GM18502 (cell line): ENCODE results near the gene TRAK1.
A peak's percentile ranks its signal among the peaks of the same experiment; 100 is the strongest.

Source experiments
- ATAC-seq: cut with Tn5 transposase; IDR thresholded peaks from one replicate; pipeline ENCODE4 v1.9.1; 2021; ENCODE audit warnings: mild to moderate bottlenecking; ENCODE audit not compliant: unreplicated experiment, poor library complexity

Gene TRAK1

DNA sequence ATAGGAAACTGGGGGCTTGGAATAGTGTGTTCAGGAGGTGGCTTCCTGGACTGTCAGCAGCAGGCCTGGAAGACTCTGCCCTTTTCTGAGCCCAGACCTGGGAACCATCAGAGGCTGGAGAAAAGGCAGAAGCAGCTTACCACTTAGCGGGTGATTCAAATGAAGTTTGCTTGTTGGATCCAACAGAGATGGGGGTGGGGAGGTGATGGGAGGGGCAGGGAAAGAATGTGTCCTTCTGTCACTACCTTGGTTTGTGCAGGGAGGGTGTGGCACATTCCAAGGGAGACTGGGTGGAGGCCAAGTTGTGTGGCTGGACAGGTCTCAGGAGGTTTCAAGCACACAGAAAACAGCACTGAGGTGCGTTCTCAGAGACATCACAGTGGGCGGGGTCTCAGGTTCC lies 58.8 kb downstream of the TRAK1 start:
- no peak for ATAC-seq

DNA sequence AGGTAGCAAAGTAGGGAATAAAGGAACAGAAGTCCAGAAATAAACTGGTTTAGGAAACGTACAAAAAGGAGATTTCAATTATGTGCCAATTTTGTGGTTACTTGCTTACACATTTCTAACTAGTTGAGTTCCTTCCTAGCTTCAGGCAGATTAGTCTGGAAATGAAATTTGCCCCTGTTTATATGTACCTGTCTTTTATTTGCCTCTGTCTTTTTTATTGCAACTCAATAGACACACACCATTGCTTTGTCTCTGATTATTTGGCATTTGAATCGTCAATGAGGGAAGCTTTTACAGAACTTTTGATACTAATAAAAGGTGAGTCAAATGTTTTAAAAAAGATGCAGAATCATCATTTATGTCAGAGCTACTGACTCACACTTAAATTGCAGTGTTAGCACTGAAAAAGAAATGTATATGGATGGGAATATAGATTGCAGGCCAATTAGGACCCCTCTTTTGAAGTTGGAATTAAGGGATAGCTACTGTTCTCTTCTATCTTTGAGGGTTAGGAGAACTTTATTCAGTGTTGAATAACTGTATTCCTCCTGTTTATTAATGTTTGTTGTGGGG lies 60.5 kb downstream of the TRAK1 start:
- ATAC-seq: no peak

DNA sequence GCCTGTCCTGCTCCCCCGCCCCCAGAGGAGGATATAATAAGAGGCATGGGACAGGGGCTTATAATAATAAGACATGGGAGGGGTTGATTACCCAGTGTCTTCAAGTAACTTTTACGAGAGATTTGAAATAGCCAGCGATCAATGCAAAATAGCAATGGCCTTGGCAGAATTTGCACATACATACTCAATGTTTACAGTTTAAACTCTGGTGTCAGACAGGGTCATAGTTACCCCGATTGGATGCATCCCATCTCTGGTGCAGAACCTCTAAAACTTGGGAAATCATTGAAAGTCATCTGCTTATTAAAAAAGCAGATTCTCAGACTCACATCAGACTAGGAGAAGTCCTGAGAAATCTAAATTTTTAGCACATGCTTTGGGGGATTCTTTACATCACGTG lies 61.0 kb downstream of the TRAK1 start:
- ATAC-seq: no peak

DNA sequence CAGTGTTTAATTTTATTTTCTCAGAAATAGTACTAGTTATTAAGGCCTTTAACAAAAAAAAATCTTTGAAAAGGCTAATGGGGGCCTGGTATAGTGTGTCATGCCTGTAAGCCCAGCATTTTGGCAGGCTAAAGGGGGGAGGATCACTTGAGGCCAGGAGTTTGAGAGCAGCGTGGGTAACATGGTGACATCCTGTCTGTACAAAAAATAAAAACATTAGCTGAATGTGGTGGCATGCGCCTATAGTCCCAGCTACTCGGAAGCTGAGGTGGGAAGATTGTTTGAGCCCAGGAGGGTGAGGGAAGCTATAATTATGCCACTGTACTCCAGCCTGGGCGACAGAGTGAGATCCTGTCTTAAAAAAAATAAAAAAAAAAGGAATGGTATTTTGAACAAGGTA lies 61.9 kb downstream of the TRAK1 start:
- ATAC-seq: no peak

DNA sequence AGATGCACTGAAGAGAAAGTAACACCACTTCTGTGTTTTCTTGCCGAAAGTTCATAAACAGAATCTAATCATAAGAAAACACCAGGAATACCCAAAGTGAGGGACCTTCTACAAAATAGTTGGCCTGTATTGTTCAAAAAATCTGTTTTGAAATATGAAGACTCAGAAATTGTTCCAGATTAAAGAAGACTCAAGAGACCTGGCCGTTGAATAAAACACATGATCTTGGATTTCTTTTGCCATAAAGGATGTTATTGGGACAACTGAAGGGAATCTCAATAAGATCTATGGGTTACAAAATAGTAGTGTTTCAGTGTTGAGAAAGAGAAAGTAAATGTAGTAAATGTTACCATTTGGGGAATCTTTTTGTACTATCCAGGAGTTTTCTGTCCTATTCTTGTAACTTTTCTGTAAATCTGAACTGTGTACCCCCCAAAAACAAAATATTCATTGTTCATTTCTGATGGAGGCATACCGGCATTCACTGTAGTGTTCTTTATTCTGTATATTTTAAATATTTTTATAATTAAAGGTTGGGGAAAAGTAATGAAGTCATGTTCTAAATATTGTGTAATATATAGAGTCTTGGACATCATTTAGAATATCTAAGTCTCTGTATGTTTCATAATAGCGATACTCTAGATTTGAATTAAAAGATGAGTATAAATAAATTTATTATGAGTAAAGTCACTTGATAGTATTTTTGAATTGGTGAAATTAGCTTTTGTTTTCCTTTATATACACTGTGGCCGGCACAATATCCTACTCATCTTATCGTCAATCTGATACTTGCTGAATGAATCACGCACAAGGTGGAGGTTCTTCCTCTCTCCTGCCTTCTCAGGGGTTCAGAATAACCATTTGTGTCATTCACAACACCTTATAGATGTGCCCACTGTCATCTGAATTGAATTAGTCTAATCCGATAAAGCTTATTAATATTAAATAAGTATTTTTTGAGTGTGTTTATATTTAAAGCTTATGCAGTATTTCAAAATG lies 66.7 kb downstream of the TRAK1 start:
- peak; percentile 55 for ATAC-seq

DNA sequence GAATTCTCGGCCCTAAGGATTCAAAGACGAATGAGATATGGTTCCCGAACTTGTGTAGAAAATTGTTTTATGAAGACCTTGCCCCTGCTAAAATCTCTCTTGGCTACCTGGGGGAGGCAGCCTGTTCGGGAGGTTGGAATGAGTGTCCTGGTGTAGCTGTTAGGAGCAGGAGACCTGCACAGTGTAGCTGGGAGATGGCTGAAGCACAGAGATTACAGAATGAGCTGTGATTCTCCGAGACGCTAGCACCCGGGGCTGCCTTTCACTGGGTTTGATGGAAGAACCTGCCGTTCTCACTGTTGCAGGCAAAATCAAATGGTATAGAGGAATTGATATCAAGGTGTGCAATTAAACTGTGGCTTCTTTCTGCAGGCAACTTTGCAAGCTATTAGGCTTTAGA lies 68.0 kb downstream of the TRAK1 start:
- no peak for ATAC-seq

DNA sequence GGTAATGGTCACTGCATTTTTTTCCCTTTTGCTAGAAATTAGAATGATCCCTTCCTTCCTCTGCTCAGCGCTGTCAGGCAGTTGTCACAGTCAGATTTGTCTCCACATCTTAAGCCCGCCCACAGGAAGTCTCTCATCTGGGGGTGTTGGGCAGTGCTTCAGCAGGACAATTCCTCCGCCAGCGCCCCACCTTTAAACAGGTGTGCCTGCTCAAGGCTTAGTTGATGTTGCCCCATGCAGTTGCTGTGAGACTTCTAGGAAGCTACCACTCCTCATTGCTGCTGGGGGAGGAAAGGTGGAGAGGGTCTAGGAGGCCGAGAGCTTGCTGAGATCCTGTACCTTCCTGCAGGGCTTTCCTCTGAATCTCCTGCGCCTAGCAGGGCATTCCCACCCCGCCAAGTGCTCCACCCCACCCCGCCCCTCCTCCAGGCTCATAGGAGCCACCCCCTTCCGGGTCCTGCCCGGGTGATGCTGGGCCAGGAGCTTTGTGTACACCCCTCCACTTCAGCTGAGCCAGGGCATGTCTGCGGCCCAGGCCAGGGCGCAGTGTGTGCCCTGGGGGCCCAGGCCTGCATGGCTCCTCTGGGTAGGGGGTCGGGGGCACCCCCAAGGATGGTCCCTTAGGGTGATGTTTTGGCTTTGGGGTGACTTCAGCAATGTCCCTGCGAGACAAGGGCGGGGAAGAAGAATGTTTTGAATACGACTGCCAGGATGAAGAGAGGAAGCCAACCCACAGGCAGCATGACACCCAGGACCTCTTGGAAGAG lies 68.7 kb downstream of the TRAK1 start:
- ATAC-seq: peak; percentile 66

DNA sequence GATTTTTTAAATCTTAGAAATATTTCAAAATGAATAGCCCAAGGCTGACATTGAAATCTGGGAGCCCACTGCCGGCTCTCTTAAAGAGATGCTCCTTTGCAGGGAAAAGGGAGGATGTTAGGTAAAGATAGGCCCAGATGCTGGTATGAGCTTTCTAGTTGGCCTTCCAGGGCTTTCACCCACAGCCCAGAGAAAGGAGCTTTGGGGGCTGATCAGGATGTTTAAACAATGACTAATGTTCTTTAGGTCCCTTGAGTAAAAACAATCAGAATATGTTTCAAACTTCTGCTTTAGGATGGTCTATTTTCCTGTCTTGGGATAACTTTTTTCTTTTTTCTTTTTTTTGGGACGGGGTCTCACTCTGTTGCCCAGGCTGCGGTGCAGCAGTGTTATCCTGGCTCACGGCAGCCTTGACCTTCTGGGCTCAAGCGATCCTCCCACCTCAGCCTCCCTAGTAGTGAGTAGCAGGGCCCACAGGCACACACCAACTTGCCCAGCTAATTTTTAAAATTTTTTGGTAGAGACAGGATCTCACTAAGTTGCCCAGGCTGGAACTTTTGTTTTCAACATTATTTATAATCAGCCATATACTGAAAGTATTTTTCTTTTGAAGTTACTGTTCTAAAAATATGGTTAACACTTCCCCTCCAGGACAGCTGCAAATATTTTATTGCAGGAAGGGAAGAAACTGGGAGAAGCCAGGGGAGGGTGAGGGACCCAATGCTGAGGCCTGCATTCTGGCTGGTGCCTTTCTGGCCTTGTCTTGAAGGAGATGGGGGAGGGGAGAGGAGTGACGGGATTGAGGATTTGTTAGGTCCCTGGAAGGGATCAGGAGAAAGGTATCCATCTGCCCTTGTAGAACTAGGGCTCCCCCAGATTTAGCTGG lies 70.1 kb downstream of the TRAK1 start:
- no peak for ATAC-seq

DNA sequence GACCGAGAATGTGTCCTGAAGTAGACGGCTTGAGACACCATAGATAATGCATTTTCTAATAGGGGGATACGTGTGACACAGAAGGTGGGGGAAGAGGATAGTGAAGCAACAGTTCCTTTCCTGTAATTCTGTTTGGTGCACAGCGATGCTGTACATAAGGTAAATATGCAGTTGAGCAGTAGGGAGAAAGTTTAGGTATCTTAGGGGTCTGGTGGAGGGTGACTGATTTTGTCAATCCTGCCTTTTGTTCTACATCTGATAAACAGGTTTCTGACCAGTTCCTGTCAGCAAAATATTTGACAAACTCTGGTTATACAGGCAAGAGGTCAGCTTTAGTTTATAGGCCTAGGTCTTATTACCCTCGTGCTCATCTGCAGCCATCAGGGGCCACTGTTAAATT lies 71.3 kb downstream of the TRAK1 start:
- ATAC-seq: no peak

DNA sequence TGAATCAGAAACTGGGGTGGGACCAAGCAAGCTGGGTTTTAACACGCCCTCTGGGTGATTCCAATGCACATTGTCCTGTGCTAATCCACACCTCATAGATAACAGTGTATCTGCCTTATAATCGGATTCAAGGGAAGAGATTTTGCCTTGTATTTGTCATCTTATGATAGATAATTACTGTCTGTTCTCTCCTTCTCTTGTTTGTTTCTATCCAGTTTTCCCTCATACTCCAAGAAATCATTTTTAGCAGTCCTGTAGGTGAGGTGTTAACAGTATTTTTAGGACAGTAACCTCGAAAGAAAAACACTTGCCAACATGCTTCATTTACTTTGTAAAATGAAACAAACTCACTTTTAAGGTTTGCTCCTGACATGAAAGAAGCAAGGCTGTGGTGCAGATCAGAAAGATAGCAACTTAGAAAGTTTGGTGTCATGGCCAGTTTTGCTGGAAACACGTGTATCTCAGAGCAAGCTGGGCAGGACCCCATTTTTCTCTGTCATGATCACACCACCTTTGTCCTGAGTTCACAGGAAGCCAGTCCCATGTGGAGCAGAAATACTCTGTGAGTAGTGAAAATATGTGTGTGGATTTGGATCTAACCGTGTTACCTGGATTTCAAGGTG lies 72.6 kb downstream of the TRAK1 start:
- ATAC-seq: no peak

DNA sequence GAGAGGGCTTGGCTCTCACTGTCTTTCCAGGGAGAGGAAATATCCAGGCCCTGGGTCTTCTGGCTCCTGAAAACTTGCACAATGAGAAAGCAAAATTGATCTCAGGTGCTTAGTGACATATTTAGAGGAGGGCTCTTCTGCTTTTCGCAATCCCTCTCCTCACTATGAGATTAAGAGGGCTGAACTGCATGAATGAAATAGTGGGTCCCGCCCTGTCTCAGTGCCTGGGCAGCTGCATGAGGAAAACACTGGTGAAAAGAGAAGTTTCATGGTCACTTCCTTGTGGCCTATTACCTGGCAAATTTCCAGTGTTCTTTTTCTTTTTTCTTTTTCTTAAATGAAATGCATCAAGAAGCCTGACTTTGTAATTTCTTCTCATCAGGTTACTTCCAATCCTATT lies 73.5 kb downstream of the TRAK1 start:
- ATAC-seq: no peak

DNA sequence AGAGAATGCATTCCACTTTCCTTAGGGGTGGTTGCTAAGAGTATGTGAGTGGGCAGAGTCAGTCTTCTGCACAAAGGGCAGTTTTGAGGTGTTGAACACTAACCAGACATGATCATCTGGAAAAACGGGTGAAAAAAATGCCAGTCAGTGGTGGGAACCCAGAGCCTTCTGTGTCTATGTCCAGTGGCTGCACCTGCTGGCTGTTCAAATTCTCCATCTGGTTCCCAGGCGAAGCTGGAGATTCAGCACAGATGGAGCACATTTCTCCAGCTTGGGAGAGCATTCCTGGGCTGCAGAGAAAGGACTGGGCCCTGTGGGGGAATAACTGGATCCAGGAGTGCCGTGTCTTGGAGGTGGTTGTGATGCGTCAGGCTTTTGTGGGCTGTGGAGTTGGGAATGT lies 74.1 kb downstream of the TRAK1 start:
- ATAC-seq: no peak

DNA sequence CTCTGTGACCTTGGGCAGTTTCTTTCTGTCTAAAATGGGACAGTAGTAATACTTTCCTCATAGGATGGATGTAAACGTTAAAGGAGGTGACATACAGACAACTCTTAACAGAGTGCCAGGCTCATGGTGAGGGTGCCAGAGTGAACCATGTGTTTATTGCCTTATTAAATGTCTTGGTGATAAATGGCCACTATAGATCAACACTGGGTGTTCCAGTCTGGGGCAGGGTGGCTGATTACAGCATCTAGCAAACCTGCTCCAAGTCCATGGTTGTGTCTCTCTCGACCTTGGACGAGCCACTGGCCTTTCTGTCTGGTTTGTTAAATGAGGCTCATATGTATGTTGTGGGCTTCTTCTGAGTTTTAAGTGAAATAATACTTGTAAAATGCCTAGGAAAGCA lies 75.1 kb downstream of the TRAK1 start:
- no peak for ATAC-seq

DNA sequence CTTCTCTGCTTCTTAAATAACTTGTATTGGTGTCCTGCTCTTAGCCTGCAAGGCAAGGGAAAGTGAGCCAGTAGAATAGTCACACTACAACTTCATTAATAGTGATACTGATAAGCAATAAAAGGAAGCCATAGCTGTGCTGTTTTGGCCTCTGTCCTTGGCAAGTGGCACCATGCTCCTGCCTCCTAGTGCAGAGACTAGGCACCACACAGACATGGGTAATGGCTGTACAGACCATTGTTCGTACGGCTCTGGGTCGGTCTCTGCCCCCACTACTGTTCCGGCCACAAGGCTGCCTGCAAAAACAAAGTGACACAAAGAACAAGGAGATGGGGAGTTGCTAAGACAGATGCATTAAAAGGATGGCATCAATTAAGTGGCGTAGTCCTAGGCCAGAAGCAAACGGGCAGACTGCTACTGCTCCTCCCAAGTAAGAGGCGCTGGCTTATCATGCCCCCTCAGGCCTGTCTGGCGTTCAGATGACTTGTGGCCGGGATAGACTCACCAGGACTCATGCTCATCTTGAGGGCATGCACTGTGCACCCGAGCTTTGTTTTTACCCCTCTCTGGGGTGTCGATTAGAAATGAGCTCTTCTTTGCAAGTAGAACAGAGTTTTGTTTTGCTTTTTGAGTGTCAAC lies 75.6 kb downstream of the TRAK1 start:
- no peak for ATAC-seq

DNA sequence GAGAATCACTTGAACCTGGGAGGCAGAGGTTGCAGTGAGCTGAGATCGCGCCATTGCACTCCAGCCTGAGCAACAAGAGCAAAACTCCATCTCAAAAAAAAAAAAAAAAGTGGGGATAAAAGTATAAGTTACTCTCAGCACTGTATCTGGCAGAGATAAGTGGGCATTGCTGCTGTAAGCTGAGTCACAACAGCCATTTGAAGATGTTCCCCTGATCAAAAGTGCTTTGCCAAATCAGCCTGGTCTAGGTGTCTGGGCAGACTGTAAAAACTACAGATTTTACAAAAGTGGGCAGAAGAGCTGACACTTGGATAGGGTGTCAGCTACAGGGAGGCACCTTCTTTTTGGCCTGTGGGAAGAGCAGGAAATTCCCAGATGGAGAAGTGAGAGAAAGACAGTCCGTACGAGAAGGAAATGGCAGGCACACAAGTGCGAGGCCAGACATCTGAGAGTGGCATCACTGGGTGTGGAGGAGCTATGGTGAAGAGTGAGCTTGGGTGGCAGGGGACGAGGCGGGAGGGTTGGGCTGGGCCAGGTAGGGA lies 78.5 kb downstream of the TRAK1 start:
- ATAC-seq: no peak

DNA sequence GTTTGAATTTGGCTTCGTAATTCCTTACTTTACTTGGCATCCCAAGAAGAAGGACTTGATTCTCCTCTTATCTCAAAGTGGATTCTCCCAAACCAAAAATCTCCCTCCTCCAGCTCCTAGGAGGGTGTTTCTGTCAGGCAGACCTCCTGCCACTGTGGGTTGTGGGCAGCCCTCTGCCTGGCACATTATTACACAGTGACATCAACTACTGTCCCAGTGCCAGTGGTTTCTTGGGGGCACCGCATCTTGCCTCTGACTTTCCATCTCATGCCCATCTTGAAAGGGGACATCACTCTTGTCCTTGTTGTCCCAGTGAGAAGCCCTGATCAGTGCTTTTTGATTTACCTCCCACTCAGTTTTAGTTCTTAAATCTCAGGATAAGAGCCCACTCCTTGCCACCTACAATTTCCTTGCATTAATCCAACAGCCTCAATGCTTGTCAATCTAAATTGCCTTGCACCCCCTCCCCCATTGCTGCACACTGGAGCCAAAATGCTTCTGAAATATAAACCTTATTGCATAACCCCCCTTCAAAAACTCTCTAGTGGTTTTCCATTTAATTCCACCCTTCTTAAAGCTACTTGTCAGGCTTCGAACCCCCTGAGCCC lies 81.0 kb downstream of the TRAK1 start:
- ATAC-seq: no peak

DNA sequence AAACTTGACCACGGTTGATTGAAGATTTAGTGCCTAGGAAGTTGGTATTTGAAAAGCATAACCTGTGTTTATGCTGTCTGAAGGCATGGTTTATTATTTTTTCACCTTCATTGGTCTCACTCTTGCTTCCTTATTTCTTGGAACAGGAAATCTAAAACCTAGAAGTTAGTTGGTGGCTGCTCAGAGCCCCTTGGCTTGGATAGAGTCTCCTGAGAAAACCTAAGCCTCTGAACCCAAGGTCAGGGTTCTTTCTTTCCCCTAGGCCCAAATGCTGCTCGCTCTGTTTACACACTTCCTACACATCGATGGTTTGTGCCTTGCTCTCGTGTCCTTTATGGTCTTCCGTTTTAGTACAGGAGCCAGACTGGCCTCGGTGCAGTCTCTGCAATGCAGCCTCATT lies 82.2 kb downstream of the TRAK1 start:
- no peak for ATAC-seq

DNA sequence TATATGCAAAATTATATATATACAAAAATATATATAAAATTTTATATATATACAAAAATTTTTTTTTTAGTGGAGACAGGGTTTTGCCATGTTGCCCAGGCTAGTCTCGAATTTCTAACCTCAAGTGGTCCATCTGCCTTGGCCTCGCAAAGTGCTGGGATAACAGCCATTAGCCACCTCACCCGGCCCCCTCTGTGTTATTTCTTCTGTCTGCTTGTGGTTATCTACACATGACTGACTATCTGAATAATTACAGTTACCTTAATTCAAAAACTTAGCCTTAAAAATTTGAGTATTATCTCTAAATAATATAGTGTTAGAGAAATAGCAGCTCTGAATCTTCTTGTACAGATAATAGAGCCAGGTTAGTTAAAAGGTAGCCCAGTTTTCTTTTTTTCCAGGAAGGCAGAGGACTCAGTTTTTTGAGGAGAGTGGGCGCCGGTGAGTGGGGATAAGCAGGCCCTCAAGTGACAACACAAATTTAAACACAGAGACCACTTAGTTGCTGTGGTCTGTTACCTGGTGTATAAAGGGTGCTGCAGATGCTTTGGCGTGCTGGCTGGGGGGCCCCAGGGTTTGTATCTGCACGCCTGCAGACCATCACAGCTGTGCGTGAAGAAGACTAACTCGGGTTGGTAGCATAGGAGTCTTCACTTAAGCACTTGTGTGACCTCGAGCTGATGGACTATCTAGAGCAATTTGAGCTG lies 83.7 kb downstream of the TRAK1 start:
- no peak for ATAC-seq
